Heart right ventricle (tissue), 16 donors: ENCODE measurements around the gene IGF1R. TPM values are rescaled to one million over a fixed set of nuclear protein-coding genes. Genes with fewer than 3 reads are reported as not detected.

ENCODE experiments used
- ATAC-seq, 8 donors: fragments of 200-7000 bp; cut with Tn5 transposase; one replicate each; pipeline ENCODE4 v1.9.1; 2020; ENCODE audit warnings: mild to moderate bottlenecking in 8 of 8, moderate library complexity in 8 of 8, moderate number of reproducible peaks in 1 of 8
- DNase-seq, 2 donors: peaks; one replicate each; pipeline ENCODE4 v3.0.0-alpha.2; 2020
- H3K27ac ChIP-seq, 10 donors: fragments of 200-600 bp; sonication (generic) in 2 of 10; one replicate each; pipeline versions ENCODE4 v1.5.0 to v1.8.0; 2020 to 2022; ENCODE audit warnings: mild to moderate bottlenecking in 3 of 10
- H3K27me3 ChIP-seq, 7 donors: fragments of 200-600 bp; one replicate each; pipeline ENCODE4 v1.8.0; 2021 to 2022; ENCODE audit warnings: mild to moderate bottlenecking in 2 of 7
- H3K36me3 ChIP-seq, 9 donors: fragments of 200-600 bp; sonication (generic) in 1 of 9; one replicate each; pipeline versions ENCODE4 v1.5.0 to v1.8.0; 2020 to 2022; ENCODE audit warnings: mild to moderate bottlenecking in 2 of 9
- H3K4me1 ChIP-seq, 9 donors: fragments of 200-600 bp; sonication (generic) in 1 of 9; one replicate each; pipeline versions ENCODE4 v1.5.0 to v1.8.0; 2020 to 2022; ENCODE audit warnings: mild to moderate bottlenecking in 4 of 9
- H3K4me3 ChIP-seq, 10 donors: fragments of 200-600 bp; sonication (generic) in 2 of 10; one replicate each; pipeline versions ENCODE4 v1.5.0 to v1.8.0; 2020 to 2022; ENCODE audit warnings: mild to moderate bottlenecking in 7 of 10, moderate library complexity in 2 of 10
- H3K9me3 ChIP-seq, 11 donors: fragments of 200-600 bp in 10 of 11; sonication (generic) in 2 of 11; one replicate each; pipeline versions ENCODE4 v1.5.0 to v1.8.0; 2013 to 2022; ENCODE audit warnings: mild to moderate bottlenecking in 2 of 11, control low read depth in 1 of 11, moderate library complexity in 1 of 11
- WGBS, 2 donors: extraction: QIAGEN DNeasy Blood & Tissue Kit; methylation state at CpG; one replicate each; pipeline ENCODE4 v1.1.7; 2013; ENCODE audit warnings: inconsistent platforms in 1 of 2; 5-methylcytosine and 5-hydroxymethylcytosine counted together
- intact Hi-C, 10 donors: fragments of 100-400 bp; cut with DNase I; formaldehyde crosslinking; loops; one replicate each; pipeline versions ENCODE4 v1.11.1 to v1.14.2; 2022
- polyA plus RNA-seq, 2 donors: library from polyadenylated mRNA; stranded (reverse); fragments of 200-250 nt; gene quantifications; one replicate each; pipeline ENCODE4 v1.2.3, GENCODE V29; 2013
- total RNA-seq, 10 donors: library from RNA; stranded (reverse); fragmentation: NEBNext Ultra II Directional in 3 of 10; extraction: Animal tissue kit (Norgen Biotek cat#: 25700) in 3 of 10; gene quantifications; one replicate each; pipeline versions ENCODE4 v1.2.1 to v1.2.4, GENCODE V29; 2021 to 2023
- TF ChIP-seq, protein P1 (sequence below), 9 donors: fragments of 200-600 bp; sonication (generic) in 2 of 9; IDR thresholded peaks; one replicate each; pipeline versions ENCODE4 v1.5.0 to v1.8.0; 2021 to 2022; ENCODE audit warnings: antibody characterized with exemption in 9 of 9, mild to moderate bottlenecking in 5 of 9, moderate library complexity in 1 of 9
- donor health status: Arrhythmogenic right ventricular cardiomyopathy.
- donor health status: ischemic (EF 13 %, LVEDD 7.1; RV severe dilation, severe dysfunction).
- donor health status: healthy with polysubstance abuse.
- donor health status: DM: no; HTN: yes; CAD: no.
- donor health status: DM: no; HTN: no; CAD: no.
- donor health status: ischemic (EF 25% LVEDD 6.9; RV normal size, moderate dysfunction).
- donor health status: ischemic (EF 25% LVEDD 5.7; RV mildly dilated, moderate dysfunction).
- donor health status: healthy.
- donor health status: DM: yes; HTN: yes; CAD: no.
- donor health status: Ischemic cardiomyopathy.
- donor health status: ischemic (EF 35%, LVEDD 5.7; RV mildly dilated, moderate dysfunction).
- donor health status: nonischemic (EF 11% LVEDD 7.7; RV severe dilation, severe dysfunction).
- donor health status: DM: yes; HTN: yes; CAD: no.
- donor health status: PGD.
- donor health status: ischemic (EF 29% LVEDD 5.4; RV normal size, mild dysfunction).
- donor health status: nonischemic (EF 23%, LVEDD 6.1; RV moderate dilation, normal function).

The IGF1R gene
- total and polyA plus RNA-seq, 12 donors, result 3.4 to 88.2 (median 45.9) TPM

DNA sequence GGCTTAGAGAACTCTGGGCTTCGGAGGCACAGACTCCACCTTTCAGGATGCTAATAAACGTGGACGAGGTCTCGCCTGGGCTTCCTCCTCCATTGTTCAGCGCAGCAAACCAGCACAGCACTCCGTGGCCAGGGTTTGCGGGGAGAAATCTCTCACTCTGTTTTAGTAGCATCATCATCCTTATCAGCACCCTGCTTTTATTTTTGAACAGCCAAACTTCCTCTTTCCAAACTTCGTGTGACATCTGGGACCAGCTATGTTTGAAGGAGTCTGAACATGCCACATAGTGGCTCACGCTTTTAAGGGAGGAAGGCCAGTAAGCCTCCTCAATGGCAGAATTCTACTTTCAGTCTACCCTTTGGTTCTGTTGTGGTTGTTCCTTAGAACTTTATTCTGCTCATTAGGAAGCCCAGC, 210.3 kb downstream of the IGF1R start:
- Histone ChIP-seq H3K4me1 (peaks cover 7 to 81% (median 56%) of the 10 kb centered on the region in 9 donors), H3K27ac (peak overlapping the region in 4 of 10 donors; percentile 27 to 32 (median 28))
- ATAC-seq, result no peak

DNA sequence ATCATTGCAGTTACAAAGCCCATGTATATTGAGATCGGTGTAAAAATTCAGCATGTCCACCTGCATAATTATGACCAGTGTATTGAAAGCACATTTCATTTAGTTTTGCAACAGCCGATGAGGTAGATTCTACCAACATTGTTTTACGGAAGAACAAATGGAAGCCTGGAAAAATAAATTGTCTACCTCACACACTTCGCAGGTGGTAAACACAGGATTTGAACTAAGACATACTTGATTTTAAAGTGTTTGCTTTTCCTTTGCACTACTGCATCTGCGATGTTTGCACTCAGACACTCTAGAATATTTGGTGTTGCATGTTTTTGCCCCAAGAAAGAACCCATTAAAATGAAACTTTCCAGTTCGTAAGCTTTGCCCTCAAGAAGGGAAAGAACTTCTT, 210.8 kb downstream of the IGF1R start:
- DNase-seq (no peak), ATAC-seq (no peak)
- H3K4me1 ChIP-seq, result peaks cover 3 to 81% (median 53%) of the 10 kb centered on the region in 9 donors
- no peak overlapping the region for H3K27ac ChIP-seq
- no peaks in the 10 kb centered on the region for H3K9me3 ChIP-seq
- intact Hi-C loops, result loop anchor here in 2 of 10 donors (5.0 kb wide), 1 partner anchor 198 kb away; no protein-coding TSS in a partner anchor
- TF ChIP-seq, protein P1, sequence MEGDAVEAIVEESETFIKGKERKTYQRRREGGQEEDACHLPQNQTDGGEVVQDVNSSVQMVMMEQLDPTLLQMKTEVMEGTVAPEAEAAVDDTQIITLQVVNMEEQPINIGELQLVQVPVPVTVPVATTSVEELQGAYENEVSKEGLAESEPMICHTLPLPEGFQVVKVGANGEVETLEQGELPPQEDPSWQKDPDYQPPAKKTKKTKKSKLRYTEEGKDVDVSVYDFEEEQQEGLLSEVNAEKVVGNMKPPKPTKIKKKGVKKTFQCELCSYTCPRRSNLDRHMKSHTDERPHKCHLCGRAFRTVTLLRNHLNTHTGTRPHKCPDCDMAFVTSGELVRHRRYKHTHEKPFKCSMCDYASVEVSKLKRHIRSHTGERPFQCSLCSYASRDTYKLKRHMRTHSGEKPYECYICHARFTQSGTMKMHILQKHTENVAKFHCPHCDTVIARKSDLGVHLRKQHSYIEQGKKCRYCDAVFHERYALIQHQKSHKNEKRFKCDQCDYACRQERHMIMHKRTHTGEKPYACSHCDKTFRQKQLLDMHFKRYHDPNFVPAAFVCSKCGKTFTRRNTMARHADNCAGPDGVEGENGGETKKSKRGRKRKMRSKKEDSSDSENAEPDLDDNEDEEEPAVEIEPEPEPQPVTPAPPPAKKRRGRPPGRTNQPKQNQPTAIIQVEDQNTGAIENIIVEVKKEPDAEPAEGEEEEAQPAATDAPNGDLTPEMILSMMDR (IDR thresholded peaks at IDR 0.05), result no peak
- 96 to 98% methylated on average over 6 of the region's 6 CpGs for whole genome bisulfite sequencing, 2 donors
- H3K36me3 ChIP-seq, result no peaks in the 10 kb centered on the region
- H3K27me3 ChIP-seq, result no peaks in the 10 kb centered on the region
- H3K4me3 ChIP-seq, result no peak overlapping the region

More for the DNA sequence above, 210.3 kb downstream of the IGF1R start:
- Histone ChIP-seq H3K4me3 (no peak overlapping the region), H3K27me3 (no peaks in the 10 kb centered on the region), H3K36me3 (no peaks in the 10 kb centered on the region), H3K9me3 (no peaks in the 10 kb centered on the region)
- WGBS, 2 donors, result 39 to 46% methylated on average over 9 of the region's 9 CpGs
- intact Hi-C loops, result loop anchor here in 2 of 10 donors (5.0 kb wide), 1 partner anchor 199 kb away; no protein-coding TSS in a partner anchor
- DNase-seq, result no peak
- TF ChIP-seq, protein P1 (IDR thresholded peaks at IDR 0.05), result no peak

DNA sequence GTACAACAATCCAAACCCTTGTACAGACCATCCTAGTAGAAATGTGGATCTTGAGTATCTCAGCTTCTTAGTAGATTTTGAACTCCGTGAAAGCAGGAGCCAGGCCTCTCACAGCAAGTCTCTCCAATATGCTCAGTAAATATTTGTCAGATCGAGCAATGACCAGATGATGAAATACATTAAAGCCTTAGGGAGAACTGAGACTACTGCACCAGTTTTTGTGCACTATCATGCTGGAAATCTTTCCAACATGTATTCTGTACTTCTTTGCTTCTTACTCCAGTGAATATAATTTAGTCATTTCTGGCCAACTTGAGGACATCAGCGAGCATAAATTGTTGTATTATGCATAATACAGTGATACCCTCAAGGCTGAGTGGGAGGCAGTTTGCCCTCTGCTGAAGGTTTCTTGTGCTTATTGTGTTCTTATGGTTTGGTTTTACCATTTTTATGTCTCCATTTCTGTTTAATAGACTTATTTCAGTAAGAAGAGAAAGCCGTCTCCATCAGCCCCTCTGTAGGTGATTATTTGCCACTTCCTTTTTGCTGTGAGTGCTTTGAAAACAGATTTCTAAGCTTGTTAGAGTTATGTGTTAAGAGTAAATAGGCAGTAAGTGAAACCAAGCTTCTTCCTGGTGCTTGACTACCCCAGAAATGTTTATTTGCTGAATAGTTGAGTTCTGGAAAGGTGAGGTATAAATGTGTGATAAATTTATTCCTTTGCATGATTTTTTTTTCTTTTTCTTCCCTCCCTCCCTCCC, 212.1 kb downstream of the IGF1R start:
- H3K9me3 ChIP-seq, result no peaks in the 10 kb centered on the region
- peak overlapping the region in 1 of 10 donors; percentile 24 for H3K27ac ChIP-seq
- no peak for DNase-seq
- 75% methylated on average over 4 of the region's 4 CpGs for WGBS, 2 donors
- intact Hi-C loops, result no loop called here
- peaks cover 3 to 82% (median 54%) of the 10 kb centered on the region in 9 donors for H3K4me1 ChIP-seq
- ATAC-seq, result peak in 1 of 8 donors; percentile 53
- no peaks in the 10 kb centered on the region for H3K36me3 ChIP-seq
- no peaks in the 10 kb centered on the region for H3K27me3 ChIP-seq
- TF ChIP-seq, protein P1 (IDR thresholded peaks at IDR 0.05), result no peak
- H3K4me3 ChIP-seq, result no peak overlapping the region

DNA sequence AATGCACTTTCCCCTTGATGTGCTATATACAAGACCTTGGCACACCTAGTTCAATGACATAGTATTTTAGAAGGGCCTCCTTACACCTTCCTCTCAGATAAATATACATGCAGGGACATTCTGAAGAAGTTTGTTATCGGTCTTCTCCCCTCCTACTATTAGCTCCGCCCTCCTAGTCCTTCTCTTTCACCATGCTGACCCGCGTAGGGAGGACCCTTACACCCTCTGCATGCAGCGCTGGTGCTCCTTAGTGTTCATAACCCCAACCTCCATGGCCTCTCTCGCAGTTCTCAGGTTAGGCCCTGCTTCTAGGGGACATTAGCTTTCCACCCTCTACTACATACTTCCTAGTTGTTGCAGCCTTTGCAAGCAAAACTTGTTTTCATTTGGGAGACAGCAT, 212.8 kb downstream of the IGF1R start:
- H3K27ac ChIP-seq, result peak overlapping the region in 1 of 10 donors; percentile 24

More for the DNA sequence above, 212.8 kb downstream of the IGF1R start:
- intact Hi-C loops, result no loop called here
- Histone ChIP-seq H3K4me3 (no peak overlapping the region), H3K4me1 (peaks cover 3 to 77% (median 50%) of the 10 kb centered on the region in 9 donors), H3K9me3 (no peaks in the 10 kb centered on the region), H3K27me3 (no peaks in the 10 kb centered on the region), H3K36me3 (no peaks in the 10 kb centered on the region)
- no peak for ATAC-seq
- TF ChIP-seq, protein P1 (IDR thresholded peaks at IDR 0.05), result no peak
- WGBS, 2 donors, result 82 to 89% methylated on average over 6 of the region's 6 CpGs
- DNase-seq, result no peak
